Inflammatory macrophage treated with lipopolysaccharide for 1 hour (primary cell): Measurements from ENCODE around the gene DLX3.

Source experiments
- DNase-seq, 2 donors: peaks; one replicate each; pipeline ENCODE4 v3.0.0-alpha.2; 2020 to 2022

Gene DLX3

GRCh38 chr17:49971199-49971847 lies 23.7 kb downstream of the DLX3 start:
- no peak for DNase-seq

DNA sequence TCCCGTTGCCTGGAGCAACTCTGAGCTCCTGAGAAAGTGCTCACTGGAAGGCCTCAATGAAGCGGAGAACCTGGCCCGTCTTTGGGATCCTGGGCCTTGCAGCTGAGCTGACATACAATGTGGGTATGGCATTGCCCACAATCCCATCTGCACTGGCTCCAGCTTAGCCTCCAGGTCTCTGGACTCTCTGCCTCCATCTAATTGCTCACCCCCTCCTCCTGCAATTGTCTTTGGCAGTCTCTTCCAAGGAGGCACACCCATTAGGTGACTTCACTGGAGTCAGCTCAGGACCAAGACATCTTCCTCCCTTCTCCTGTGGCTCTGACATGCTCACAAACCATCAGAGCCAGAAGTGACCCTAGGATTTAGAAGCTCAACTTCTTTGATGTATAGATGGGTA lies 24.5 kb downstream of the DLX3 start:
- no peak for DNase-seq

DNA sequence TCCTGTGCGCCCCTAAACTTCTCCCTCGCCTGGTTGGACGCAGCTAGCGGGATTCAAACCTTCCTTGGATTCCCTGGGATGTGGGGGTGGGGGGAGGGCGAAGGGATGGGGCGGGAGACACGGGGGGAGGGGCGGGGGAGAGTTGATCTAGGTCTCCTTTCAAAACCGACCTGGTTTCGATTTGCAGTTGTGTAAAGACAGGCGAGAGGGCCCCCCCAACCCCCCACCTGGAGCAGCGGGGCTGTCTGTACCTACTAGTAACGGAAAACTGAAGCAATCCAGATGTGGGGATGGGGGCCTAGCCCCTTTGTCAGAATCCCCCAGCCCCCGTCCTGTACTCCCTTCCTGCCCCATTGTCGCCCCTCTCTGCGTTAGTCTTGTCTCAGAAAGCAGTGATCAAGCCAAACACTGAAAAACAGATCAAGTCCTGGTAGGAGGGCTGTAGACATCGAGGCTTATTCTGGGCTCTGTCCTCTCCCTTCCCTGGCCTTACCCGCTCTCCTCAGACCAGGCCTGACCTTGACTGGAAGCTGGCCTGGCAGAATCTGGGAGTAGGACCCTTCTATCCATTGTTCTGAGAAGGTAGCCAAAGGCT lies 25.1 kb downstream of the DLX3 start:
- no peak for DNase-seq

DNA sequence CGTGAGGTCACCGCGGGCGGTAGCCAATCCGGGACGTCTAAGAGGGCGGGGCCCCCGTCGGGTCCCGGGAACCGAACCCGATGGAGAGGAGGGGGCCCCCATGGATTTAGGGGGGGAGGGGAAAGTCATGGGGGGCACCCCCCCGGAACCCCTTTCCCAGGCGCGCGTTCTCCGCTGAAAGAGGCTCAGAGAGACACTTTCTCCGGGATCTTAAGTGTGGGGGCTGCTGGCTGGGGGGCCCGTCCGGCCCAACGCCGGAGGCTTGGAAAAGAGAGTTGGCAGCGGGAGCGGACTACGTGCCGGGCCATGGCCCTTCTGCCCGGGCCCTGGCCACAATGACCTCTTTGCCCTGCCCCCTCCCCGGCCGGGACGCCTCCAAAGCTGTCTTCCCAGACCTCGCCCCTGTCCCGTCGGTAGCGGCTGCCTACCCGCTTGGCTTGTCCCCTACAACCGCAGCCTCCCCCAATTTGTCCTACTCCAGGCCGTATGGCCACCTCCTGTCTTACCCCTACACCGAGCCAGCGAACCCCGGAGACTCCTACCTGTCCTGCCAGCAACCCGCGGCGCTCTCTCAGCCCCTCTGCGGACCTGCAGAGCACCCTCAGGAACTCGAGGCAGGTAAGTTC lies 25.8 kb downstream of the DLX3 start, which contains the start of gene DLX4:
TSS of gene DLX4 (plus strand) at position 57 of the 626 bp plus-strand sequence. CDS start at position 336, 279 bp downstream.
- peak in 1 of 2 donors; percentile 62 for DNase-seq

- DNase-seq: peak; percentile 20 to 39
Observed at GRCh38 chr17:49968405-49969133, 26.5 kb downstream of the DLX3 start.

- no peak for DNase-seq
Observed at GRCh38 chr17:49967621-49968404, 27.2 kb downstream of the DLX3 start.

GRCh38 chr17:49967205-49967604 lies 27.8 kb downstream of the DLX3 start:
- no peak for DNase-seq

- no peak for DNase-seq
Observed at GRCh38 chr17:49966767-49967166, 28.3 kb downstream of the DLX3 start.

DNA sequence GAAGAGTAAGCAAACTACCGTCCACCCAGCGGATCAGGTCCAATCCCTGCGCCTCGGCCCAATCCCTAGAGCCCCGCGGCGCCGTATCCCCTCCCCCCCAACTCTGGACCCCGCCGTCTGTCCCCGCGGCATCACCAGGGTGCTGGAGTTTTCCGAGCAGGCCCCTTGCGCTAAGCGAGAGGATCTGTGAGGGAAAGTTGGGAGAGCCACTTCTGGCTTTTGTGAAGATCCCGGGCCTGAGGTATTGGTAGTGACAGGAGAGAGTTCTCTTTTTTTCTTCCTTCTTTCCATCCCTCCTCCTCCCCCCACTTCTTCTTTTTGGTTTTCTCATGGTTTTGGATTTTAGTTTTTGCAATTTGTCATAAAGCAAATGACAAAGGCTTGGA lies 29.5 kb downstream of the DLX3 start:
- peak in 1 of 2 donors; percentile 35 for DNase-seq

GRCh38 chr17:49964769-49965523 lies 30.1 kb downstream of the DLX3 start:
- no peak for DNase-seq

- no peak for DNase-seq
Observed at GRCh38 chr17:49964303-49964768, 30.7 kb downstream of the DLX3 start.

DNA sequence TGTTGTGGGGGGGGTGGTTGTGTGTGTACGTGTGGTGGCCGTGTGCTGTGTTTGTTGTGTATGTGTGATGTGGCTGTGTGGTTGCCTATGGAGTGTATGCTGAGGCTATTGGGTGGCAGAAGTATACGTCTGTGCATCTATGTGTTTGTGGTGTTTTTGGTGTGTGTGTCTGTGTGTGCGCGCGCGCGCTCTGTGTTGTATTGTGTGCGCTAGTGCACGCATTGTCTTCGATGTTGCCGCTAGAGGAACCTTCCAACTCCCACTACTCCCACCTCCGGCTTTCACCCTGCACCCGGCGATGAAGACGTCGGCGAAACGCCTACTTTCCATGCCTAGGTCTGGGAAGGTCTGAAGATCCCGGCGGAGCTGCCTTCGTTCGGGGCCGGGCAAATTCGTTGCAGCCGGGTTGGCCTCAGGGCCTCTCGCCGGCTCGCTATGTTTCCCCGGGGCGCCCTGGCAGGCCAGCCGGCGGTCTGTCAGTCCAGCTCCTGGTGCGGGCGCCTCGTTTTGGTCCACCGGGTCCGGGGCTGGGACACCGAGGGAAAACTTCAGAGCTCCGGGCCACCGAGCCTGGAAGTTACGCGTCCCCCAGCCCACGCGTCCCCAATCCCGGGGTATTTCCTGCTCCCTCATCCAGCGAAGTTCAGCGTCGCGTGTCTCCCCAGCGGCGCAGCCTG lies 31.3 kb downstream of the DLX3 start:
- no peak for DNase-seq

DNA sequence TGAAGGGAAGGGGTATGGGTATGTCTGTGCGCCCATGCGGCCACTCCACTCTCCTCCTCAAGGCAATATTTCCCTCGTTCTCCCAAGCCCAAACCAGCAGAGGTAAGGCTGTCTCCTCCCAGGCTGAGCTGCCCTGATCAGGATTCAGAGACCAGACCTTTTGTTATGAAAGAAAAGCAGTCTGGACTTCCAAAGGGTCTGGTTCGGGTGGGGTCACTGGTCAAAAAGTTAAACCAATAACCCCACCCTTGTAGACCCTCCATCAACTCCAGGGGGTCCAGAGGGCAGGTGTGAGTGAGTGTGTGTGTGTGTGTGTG lies 31.8 kb downstream of the DLX3 start:
- no peak for DNase-seq

GRCh38 chr17:49962599-49963308 lies 32.3 kb downstream of the DLX3 start:
- no peak for DNase-seq

GRCh38 chr17:49959183-49959935 lies 35.7 kb downstream of the DLX3 start:
- DNase-seq: peak in 1 of 2 donors; percentile 30

DNA sequence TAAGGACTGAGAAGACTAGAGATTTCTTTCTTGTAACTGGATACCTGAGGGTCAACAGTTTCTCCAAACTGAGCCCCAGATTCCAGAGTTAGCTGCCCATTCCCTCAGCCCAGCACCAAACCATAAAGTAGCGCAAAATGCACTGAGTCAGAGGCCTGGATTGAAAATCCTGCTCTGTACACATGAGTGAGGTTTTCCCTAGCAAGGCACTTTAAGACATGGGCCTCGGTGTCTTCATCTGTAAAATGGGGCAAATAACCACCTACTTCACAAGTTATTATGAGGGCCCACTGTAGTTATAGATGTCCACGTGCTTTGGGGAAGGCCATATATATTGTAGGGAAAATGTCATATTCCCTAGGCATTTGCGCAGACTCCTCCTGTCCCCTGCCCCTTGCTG lies 36.3 kb downstream of the DLX3 start:
- DNase-seq: no peak

DNA sequence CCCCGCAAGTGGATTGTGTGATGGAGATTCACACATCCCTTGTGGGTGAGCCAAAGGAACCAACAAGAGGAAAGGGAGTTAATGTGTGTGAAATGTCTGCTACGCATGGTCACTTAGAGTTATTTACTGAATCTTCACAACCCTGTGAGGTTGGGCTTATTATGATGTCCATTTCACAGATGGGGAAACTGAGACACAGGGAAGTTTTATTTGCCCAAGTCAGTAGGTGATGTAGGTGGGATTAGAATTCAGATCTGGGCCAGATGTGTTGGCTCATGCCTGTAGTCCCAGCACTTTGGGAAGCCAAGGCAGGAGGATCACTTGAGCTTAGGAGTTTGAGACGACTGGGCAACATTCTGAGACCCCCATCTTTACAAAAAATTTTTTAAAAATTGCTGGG lies 37.7 kb downstream of the DLX3 start:
- DNase-seq: no peak

- DNase-seq: peak in 1 of 2 donors; percentile 19
Observed at GRCh38 chr17:49956780-49957179, 38.2 kb downstream of the DLX3 start.

DNA sequence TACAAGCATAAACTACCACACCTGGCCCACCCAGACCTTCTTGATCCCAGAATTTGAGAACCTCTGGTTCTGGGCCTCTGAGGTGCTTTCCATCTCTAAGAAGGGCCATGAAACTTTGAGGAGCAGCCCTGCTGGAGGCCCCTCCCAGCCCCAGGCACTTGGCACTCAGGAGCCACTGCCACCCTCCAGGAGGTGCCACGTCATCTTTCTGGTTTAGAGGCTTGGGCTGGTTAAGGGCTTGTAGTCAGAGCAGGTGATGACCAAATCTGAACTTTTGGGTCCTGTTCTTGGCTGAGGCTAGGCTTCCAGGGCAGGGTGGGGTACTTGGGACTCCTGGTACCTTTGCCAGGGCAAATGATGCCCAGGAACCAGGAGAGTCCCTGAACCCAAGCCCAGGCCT lies 39.9 kb downstream of the DLX3 start:
- no peak for DNase-seq

DNA sequence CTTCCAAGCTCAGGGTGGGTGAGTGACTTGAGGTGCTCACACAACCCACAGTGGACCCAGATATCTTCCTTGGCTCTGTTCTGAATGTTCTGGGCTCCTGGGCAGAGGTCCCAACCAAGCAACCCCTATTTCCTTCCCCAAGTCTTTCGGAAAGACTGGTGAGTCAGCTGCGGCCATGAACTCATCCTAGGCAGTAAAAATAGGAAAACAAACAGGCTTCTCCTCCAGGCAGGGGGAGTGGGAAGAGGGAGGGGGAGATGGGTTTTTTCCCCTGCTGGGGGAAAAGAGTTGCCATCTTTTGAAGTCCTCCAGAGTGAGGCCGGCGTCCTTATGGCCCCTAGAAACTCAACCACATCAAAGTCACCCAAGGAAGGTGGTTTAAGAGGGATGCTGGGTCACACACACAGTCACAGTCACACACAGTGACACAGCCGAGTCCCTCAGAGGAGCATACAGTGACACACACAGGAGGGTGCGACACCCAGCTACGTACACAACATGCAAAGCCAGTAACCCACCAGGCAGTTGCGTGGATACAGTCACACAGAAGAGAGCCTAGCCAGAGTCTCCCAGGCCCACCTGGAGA lies 42.0 kb downstream of the DLX3 start:
- no peak for DNase-seq
